Inflammatory macrophage (primary cell): ENCODE data around the gene ZGPAT.

Experiments used
- DNase-seq, 2 donors: peaks; one replicate each; pipeline ENCODE4 v3.0.0-alpha.2; 2020 to 2022

ZGPAT gene

DNA sequence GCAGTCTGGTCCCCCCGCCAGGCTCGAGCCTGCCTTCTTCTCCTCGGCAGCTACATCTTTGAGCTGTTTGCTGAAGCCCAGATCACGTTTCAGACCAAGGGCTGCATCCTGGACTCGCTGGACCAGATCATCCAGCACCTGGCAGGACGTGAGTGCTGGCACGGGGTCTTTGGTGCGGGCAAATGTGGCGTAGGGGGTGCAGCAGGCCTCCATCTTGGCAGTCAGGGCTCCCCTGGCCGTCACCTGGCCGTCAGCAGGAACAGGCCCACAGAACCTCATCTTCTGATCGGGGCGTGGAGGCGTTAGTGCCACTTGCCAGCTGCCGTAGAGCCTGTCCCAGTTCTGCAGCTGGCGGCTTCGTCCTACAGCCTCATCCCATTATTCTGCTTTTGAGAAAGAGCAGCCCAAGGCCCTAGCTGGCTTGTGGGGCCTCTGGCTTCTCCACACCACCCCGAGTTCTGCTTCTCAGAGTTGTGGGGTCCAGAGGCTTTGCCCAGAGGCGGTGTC, 28.0 kb upstream of the ZGPAT start:
- no peak for DNase-seq

DNA sequence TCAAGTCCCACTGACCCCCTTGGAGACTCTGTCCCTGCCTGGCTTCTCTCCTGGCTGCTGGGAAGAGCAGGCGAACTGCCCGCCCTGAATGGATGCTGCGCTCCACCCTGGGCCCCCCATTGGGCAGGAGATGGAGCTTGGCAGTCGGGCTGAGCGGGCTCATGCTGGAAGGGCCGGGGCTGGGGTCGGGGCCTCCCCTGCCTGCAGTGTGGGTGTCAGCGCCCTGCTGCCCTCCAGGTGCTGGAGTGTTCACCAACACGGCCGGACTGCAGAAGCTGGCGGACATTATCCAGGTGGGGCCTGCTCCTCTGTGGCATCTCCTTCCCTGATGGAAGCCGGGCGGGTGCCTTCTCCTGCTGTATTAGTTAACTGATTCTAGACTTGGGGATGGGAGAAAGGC, 27.4 kb upstream of the ZGPAT start:
- no peak for DNase-seq

DNA sequence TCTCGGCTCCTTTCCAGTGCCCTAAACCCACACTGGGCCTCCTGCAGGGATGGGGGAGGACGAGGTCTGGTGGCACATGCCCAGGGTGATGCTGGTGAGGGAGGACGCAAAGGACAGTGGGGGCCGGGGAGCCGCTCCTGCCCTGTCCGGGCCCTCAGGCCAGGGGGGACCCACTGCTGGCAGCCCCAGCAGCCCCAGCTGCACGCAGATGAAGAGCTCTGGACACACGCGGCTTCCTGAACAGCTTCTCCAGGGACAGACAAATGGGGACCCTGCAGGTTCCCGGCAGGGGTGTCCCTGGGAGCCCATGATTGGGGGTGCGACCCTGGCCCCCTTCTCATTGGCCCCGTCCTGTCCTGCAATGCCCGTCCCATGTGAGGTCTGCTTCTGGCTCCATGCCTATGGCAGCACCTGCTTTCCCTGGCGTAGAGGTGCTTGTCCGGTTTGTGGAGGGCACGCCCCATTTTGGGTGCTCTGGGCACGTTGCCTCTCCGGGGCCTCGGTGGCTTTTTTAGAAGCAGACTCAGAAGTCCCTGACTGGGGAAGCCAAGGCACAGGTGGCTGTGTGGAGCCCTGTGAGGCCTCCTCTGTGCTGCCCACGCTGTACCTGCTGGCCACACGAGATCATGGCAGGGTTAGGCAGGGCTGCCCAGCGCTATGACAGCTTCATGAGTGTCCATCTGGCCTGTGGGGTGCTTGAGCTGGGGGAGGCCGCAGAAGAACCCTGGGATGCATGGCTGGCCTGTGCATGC, 26.8 kb upstream of the ZGPAT start:
- no peak for DNase-seq

DNA sequence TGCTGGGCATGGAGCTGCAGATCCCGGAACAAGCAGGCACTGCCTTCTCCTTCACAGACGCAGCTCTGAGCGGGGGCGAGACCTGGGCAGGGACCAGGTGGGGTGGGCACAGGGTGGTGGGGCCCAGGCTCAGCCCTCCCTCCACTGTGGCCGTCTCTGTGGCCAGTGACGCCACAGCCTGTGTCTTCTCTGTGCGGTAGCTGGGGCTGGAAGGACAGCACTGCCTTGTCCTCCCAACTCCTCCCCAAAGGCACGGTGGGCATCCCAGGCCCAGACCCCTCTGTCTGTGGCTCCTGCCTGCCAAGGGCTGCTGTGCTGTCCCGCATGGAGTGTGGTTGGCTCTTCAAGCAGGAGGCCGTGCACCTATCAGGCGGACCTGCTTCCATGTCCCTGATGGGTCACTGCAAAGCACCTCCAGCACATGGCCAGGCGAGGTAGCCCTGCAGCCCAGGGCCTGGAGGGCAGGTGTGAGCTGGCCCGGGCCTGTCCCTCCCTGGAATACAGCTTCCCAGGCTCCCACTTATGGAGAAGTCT, 26.2 kb upstream of the ZGPAT start:
- DNase-seq: no peak

DNA sequence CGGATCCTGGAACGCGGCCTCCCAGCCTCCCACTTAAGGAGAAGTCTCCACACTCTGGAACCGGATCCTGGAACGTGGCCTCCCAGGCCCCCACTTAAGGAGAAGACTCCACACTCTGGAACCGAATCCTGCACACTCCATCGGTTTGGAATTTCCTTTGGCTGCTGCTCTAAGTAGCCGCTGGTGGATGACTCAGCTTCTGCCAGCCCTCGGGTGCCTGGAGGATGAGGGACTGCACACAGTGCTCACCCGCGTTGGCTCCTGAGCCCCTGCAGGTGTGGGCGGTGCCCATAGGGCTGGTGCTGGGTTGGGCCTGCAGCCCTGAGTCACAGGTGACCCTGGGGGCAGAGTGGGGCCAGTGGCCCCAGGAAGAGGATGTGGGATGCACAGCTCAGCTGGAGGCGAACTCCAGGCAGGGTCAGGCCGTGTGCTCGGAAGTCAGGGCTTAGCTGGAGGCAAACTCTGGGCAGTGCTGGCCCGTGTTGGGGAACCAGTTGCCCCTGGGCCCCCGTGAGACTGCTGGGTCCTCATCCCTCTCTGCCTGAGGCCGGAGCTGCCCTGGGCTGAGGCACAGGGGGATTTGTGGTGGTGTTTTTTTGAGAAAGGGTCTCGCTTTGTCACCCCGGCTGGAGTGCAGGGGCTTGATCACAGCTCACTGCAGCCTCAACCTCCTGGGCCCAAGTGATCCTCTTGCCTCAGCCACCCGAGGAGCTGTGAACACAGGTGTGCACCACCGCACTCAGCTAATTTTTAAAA, 25.3 kb upstream of the ZGPAT start:
- peak; percentile 19 to 29 for DNase-seq

DNA sequence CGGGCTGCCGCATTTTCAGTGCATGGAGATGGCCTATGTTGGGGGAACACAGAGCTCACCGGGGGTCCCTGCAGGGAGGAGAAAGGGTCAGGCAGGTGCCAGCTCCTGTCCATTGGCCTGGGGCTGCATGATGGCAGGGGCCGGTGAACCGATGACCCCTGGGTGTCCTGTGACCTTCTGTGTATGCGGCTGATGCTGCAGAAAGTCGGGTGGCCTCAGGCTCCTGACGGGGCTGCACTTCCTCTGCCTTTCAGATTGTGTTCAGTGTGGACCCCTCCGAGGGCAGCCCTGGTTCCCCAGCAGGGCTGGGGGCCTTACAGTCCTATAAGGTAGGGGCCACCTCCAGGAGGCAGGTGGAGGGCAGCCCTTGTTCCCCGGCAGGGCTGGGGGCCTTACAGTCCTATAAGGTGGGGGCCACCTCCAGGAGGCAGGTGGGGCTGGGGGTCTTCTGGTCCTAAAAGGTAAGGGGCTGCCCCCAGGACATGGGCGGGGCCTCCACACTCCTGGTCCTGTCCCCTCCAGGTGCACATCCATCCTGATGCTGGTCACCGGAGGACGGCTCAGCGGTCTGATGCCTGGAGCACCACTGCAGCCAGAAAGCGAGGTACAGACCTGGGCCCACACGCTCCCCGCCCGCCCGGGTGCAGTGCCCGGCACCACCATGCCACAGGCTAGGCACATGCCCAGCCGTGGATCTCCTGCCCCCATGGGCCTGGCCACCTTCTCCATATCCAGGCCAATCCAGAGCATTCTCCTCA, 22.4 kb upstream of the ZGPAT start:
- DNase-seq: no peak

DNA sequence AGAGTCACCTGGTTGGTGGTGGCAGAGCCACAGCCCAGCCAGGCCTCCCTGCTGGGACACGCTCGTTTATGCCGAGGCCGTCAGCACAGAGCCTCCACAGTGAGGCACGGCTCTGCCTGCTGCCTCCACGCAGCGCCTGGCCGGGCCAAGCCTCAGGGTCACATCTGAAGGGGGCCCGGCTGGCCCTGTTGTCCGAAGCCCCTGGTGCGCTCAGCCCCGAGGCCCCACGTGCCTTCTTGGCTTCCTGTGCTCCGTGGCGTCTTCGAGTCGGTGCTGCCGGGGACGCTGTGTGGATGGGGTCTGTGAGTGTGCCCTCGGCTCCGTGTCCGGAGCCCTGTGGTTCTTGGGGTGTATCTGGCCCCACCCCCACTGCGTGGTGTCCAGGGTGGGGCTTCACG, 21.7 kb upstream of the ZGPAT start:
- no peak for DNase-seq

DNA sequence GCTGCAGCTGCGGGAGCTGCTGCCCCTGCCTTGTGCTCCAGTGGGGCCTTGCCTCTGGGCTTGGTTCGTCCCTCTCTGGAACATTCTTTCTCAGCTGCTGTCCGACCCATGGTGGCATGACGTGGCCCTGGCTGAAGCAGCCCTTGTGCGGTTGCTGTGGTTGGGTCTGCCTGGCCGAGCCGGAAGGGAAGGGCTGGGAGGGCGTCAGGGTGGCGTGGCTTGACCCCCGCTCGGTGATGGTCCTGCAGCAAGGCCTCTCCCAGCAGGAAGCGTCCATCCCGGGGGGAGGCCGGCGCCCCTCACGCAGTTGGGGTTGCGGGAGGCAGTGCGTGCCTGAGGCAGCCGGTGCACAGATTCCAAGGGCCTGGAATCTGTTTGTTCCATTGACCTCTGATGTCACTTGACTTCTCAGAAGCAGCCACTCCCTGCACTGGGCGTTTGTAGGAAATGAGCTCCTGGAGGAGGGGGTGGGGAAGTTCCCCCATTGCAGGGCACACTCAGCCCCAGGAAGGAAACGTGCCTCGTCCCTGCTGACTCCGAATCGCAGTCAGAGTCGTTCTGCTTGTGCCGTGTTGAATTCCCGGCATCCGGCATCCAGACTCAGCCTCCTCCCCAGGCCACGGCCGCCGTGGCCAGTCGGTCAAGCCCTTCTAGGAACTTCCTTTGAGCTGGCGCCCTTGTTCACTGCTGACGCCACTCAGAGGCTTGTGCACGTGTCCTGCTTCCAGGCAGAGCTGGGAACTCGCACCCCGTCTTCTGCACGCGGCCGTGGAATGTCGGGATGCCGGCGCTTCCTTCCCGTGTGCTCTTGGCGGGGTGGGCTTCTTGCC, 21.1 kb upstream of the ZGPAT start:
- peak; percentile 89 to 91 for DNase-seq

DNA sequence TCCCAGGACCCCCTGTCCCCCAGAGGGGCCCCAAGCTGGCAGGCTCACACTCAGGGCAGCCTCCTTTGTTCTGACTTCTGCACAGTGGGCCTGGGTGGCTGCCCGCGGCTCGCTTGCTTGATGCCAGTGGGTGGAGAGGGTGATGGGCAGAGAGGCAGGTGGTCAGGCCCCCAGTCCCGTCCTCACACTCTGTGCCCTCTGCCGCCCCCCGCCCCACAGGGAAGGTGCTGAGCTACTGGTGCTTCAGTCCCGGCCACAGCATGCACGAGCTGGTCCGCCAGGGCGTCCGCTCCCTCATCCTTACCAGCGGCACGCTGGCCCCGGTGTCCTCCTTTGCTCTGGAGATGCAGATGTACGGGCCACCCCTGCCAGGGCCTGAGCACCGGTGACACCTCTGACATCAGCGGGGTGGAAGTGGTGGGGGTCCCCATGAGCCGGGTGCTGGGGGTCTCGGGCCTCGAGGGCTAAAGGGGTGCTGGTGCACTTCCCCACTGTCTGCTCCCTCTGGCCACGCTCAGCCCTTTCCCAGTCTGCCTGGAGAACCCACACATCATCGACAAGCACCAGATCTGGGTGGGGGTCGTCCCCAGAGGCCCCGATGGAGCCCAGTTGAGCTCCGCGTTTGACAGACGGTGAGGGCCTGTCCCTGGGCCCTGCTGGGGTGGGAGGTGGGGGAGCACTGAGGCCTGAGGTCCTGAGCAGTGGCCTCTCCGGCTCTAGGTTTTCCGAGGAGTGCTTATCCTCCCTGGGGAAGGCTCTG, 20.2 kb upstream of the ZGPAT start:
- no peak for DNase-seq

DNA sequence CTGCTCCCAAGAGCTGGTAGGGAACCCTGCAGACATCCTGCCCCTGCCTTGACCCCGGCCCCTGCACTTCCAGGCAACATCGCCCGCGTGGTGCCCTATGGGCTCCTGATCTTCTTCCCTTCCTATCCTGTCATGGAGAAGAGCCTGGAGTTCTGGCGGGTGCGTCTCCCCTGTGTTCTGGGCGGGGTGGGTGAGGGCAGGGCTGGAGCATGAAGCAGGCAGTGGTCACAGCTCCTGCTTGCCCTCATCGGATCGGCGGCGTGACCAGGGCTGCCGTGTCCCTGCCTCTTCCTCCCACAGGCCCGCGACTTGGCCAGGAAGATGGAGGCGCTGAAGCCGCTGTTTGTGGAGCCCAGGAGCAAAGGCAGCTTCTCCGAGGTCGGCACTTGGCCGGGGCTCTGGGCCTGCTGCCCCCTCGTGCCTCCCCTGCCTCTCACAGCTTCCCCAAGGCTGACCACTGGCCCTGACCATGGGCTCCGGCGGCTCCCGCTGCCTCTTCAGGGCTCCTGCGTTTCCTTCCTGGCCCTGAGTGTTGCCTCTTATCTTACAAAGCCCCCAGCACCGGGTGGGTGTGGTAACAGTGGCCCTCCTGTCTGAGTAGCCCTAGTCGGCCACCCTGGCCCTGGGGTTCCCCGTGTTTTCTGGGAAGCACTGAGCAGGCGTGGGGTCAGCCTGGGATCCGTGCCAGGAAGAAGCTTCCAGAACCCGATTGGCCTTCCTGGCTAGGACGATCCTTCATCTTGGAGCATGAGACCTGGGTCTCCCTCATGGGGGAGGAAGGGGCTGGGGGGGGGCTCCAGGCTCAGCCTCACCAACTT, 19.4 kb upstream of the ZGPAT start:
- no peak for DNase-seq

DNA sequence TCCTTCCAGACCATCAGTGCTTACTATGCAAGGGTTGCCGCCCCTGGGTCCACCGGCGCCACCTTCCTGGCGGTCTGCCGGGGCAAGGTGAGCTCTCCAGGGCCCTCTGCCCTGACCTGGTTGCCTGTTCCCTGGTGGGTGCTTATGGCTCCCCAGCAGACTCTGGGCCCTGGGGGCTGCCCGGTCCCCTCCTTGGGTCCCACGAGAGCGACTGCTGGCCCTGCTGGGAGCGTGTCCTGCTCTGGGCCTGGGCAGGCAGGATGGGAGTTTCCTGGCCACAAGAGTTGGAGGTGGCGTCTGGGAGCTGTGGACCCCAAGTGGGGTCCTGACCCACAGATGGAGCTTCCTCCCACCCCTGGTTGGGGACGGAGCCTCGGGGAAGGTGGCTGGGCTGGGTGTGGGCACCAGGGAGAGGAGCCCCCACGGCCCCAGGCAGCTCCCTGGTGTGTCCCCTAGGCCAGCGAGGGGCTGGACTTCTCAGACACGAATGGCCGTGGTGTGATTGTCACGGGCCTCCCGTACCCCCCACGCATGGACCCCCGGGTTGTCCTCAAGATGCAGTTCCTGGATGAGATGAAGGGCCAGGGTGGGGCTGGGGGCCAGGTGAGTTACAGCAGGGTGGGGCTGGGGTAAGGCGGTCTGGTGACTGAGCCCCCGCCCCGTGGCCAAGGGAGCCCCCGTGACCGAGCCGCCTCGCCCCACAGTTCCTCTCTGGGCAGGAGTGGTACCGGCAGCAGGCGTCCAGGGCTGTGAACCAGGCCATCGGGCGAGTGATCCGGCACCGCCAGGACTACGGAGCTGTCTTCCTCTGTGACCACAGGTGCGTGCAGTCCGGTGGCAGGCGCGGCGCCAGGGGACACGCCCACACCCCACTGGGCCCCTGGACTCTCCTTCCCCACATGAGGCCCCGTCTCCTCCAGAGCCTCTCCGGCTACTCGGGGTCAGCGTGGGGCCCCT, 18.5 kb upstream of the ZGPAT start:
- DNase-seq: no peak

DNA sequence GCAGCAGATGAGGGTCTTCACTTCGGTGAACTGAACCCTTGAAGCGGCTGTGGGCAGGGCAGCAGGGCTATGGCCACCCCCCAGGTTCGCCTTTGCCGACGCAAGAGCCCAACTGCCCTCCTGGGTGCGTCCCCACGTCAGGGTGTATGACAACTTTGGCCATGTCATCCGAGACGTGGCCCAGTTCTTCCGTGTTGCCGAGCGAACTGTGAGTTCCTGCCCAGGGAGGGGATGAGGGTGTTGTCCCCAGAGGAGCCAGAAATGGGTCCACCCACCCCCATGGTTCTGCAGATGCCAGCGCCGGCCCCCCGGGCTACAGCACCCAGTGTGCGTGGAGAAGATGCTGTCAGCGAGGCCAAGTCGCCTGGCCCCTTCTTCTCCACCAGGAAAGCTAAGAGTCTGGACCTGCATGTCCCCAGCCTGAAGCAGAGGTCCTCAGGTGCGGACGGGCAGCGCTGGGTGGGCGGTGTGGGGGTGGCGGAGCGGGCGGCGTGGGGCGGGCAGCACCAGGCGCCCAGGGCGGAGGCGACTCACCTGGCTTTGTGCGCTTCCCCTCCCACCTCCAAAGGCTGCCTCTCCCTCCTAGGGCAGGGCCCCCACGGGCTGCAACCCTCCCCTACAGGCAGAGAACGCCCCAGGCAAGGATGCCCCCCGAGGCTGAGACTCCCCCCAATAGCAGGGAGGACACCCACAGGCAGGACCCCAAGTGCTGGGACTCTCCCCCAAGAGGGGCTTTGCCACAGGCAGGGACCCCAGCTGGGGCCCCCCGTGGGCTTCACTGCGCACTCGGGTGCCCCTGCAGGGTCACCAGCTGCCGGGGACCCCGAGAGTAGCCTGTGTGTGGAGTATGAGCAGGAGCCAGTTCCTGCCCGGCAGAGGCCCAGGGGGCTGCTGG, 17.6 kb upstream of the ZGPAT start:
- DNase-seq: no peak

DNA sequence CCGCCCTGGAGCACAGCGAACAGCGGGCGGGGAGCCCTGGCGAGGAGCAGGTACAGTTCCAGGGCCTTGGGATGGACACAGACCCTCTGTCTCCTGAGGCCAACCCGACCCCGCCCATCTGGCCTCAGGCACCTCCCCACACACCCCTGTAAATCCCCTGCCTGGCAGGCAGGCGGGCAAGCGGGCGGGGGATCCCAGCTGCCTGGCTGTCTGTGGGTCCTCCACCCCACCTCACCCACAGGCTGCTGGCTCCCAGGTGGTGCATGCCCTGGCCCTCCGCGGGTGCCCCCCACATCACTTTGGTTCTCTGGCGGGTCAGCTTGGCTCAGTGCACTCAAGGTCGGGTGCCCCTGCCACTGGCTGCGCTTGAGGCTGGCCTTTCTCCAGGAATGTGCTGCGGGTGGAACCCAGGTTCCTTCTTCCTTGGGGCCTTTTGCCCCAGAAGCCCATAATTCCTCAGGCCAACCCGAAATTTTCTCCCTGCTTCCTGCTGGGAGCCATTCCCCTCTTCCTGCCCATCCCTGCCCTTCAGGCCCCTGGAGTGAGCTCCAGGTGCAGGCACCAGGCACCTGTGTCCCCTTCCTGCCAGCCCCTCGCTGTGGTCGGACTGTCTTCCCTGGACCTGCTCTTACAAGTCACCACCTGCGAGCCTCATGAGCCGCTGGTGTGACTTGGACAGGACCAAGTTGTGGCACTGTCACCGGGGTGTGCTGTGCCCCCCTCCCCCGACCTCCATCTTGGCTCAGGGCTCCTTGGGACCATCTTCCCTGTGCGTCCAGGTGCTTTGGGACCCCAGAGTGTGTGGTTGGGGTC, 16.7 kb upstream of the ZGPAT start:
- no peak for DNase-seq

DNA sequence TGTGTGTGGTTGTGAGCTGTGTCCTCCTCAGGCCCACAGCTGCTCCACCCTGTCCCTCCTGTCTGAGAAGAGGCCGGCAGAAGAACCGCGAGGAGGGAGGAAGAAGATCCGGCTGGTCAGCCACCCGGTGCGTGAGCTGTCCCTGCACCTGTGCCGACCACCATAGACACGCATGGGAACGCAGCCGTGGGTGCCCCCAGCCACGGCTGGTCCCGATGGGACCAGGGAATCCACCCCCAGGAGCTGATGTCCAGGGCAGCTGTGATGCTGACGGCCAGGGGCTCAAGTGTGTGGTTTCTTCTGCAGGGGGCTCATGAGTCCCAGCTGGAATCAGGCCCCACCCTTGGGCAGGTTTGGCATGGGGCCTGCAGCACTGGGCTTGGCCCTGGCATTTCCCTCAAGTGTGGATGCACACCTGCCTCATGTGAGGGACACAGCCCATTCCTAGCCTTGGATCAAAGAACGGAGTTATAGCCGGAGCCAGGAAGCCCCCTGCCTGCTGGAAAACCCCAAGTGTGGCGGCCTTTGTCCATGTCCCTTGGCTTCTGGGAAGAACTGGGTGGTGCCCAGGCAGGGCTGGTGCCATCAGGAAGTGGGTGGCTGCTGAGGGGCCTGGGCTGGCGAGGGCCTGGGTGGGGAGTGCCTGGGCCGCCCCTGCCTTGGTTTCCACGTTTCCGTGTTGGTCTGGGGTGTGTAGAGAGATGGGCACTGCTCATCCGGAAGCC, 16.0 kb upstream of the ZGPAT start:
- no peak for DNase-seq

DNA sequence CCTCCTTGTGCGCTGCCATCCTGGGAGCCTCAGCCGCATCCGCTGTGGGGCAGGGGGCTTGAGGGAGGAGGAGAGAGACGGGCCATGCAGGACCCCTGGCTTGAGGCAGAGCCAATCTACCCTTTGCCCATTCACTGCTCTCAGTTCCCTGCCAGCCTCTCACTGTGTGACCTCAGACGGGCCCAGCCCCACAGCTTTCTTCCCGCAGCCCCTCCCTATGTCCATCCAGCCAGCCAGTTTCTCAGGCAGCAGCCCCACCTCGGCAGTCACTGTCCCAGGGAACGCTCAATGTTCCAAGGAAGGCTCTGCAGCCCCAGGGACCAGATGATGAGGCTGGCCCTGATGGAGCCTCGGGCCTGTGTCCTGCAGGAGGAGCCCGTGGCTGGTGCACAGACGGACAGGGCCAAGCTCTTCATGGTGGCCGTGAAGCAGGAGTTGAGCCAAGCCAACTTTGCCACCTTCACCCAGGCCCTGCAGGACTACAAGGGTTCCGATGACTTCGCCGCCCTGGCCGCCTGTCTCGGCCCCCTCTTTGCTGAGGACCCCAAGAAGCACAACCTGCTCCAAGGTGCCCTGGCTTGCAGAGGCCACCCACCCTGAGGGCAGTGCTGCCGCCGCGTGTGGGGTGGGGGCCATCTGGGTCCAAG, 15.3 kb upstream of the ZGPAT start:
- DNase-seq: no peak
